Placental pericyte (primary cell): Measurements from ENCODE around the gene SCAF8. TPM values are rescaled to one million over a fixed set of nuclear protein-coding genes. Genes with fewer than 3 reads are reported as not detected.

Experiments used
- small RNA-seq: library from RNA; depleted of rRNA; stranded (forward); fragments of <200 nt; gene quantifications from one replicate; pipeline ENCODE3, GENCODE V24; 2012; ENCODE audit warnings: low replicate concordance
- total RNA-seq: library from RNA; depleted of rRNA; stranded (reverse); fragments of >200 nt; gene quantifications from 2 replicates; pipeline ENCODE4 v1.2.3, GENCODE V29; 2012

SCAF8 gene, protein sequence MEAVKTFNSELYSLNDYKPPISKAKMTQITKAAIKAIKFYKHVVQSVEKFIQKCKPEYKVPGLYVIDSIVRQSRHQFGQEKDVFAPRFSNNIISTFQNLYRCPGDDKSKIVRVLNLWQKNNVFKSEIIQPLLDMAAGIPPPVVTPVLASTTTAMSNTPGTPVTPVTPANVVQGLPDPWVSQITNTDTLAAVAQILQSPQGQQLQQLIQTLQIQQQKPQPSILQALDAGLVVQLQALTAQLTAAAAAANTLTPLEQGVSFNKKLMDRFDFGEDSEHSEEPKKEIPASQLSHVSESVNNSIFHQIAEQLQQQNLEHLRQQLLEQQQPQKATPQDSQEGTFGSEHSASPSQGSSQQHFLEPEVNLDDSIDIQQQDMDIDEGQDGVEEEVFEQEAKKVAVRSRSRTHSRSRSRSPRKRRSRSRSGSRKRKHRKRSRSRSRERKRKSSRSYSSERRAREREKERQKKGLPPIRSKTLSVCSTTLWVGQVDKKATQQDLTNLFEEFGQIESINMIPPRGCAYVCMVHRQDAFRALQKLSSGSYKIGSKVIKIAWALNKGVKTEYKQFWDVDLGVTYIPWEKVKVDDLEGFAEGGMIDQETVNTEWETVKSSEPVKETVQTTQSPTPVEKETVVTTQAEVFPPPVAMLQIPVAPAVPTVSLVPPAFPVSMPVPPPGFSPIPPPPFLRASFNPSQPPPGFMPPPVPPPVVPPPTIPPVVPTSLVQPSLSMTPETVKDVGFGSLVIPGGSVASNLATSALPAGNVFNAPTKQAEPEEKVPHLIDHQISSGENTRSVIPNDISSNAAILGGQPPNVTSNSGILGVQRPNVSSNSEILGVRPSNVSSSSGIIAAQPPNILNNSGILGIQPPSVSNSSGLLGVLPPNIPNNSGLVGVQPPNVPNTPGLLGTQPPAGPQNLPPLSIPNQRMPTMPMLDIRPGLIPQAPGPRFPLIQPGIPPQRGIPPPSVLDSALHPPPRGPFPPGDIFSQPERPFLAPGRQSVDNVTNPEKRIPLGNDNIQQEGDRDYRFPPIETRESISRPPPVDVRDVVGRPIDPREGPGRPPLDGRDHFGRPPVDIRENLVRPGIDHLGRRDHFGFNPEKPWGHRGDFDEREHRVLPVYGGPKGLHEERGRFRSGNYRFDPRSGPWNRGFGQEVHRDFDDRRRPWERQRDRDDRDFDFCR (N-terminal part only)
- total RNA-seq, result 31.1 and 44.4 TPM in 2 replicates

DNA sequence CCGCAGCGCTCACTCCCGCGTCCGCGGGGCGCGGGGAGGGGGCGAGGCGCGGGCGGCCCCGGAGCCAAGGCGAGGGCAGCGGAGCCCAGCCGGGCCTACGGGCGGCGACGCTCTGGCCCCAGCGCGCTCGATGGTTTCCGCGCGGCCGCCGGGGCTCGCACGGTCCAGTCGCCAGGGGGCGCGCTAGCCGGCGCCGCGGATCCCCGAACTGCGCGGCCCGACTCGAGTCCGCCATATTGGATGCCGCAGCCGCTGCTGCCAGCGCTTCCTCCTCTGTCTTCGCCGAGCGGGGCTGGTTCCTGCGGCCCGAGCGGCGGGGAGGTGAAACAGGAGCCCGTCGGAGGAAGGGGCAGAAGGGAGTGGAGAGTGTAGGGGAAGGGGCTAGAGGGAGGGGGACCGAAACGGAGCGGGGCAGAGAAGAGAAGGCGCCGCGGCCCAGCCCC, at the start of gene SCAF8:
Gene SCAF8 (plus strand): TSS at position 234 of the 443 bp plus-strand sequence. CDS start 485 bp downstream, outside the sequence.

Small RNA genes within 50 kb of the gene (small RNA-seq; reads per million reads assigned to genes)
- gene MIR1273C (not detected), gene RNU6-824P (not detected)

Other genes with a start within 250 kb of the SCAF8 start
- gene CNKSR3, start 222.7 kb upstream of the SCAF8 start, total RNA-seq, result 3.1 and 7.4 TPM in 2 replicates